NOMO-1 treated with dmso at 0.1 percent for 144 hours (cell line): ENCODE results near the gene SYNM.
A peak's percentile ranks its signal among the peaks of the same experiment; 100 is the strongest.
"Not testable (repeated sequence)": the region's sequence is repeated elsewhere in the genome, so short reads cannot be mapped to it uniquely, and the experiment has no call there.

Experiments used
- DNase-seq: peaks from one replicate; lab custom pipeline; 2025; ENCODE audit not compliant: unreplicated experiment; lab: John Stamatoyannopoulos, UW

Gene SYNM, protein sequence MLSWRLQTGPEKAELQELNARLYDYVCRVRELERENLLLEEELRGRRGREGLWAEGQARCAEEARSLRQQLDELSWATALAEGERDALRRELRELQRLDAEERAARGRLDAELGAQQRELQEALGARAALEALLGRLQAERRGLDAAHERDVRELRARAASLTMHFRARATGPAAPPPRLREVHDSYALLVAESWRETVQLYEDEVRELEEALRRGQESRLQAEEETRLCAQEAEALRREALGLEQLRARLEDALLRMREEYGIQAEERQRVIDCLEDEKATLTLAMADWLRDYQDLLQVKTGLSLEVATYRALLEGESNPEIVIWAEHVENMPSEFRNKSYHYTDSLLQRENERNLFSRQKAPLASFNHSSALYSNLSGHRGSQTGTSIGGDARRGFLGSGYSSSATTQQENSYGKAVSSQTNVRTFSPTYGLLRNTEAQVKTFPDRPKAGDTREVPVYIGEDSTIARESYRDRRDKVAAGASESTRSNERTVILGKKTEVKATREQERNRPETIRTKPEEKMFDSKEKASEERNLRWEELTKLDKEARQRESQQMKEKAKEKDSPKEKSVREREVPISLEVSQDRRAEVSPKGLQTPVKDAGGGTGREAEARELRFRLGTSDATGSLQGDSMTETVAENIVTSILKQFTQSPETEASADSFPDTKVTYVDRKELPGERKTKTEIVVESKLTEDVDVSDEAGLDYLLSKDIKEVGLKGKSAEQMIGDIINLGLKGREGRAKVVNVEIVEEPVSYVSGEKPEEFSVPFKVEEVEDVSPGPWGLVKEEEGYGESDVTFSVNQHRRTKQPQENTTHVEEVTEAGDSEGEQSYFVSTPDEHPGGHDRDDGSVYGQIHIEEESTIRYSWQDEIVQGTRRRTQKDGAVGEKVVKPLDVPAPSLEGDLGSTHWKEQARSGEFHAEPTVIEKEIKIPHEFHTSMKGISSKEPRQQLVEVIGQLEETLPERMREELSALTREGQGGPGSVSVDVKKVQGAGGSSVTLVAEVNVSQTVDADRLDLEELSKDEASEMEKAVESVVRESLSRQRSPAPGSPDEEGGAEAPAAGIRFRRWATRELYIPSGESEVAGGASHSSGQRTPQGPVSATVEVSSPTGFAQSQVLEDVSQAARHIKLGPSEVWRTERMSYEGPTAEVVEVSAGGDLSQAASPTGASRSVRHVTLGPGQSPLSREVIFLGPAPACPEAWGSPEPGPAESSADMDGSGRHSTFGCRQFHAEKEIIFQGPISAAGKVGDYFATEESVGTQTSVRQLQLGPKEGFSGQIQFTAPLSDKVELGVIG (N-terminal part only)

DNA sequence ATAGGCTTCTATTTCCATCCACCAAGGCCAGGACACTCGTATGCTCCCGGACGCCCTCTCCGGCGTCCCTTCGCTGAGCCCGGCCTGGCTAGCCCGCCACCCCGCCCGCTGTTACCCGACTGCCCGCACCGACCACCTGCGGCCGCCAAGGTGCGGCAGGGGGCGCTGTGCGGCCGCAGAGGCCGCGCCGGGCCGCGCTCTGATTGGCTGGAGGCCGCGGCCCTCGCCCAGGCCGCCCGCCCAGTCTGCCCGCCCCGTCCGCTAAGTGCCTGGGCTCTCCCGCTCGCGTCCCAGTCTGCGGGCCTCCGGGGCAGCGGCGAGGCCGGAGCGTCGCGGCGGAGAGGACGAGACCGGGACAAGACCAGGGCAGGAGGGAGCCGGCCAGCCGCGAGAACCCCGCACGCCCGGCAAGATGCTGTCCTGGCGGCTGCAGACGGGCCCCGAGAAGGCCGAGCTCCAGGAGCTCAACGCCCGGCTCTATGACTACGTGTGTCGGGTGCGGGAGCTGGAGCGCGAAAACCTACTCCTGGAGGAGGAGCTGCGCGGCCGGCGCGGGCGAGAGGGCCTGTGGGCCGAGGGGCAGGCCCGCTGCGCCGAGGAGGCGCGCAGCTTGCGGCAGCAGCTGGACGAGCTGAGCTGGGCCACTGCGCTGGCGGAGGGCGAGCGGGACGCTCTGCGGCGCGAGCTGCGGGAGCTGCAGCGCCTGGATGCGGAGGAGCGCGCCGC, at the start of gene SYNM:
TSS of gene SYNM (plus strand) at position 293 of the 726 bp plus-strand sequence. CDS start at position 413, 120 bp downstream.
- DNase-seq: no peak

DNA sequence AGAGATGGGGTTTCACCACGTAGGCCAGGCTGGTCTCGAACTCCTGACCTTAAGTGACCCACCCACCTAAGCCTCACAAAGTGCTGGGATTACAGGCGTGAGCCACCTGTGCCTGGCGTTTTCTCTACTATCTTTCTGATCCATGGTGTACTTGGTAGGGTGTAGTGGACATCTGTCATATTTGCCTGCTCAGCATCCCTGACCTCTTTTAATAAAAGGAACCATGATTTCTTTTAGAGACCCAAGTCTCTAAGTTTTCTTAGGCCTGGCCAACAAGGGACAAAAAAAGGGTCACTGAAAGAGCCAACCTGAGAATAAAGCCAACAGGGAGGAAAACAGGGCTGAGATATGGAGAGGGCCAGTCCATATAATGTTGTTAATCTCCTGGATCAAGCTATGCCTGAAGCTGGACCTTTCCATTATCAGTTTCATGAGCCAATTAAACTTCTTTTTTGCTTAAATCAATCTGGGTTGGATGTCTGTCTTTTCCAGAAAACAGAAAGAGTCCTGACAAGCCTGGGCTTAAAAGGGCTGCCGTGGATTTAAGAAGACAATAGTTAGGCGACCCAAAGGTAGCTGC, 49.2 kb upstream of the SYNM start:
- DNase-seq: no peak

DNA sequence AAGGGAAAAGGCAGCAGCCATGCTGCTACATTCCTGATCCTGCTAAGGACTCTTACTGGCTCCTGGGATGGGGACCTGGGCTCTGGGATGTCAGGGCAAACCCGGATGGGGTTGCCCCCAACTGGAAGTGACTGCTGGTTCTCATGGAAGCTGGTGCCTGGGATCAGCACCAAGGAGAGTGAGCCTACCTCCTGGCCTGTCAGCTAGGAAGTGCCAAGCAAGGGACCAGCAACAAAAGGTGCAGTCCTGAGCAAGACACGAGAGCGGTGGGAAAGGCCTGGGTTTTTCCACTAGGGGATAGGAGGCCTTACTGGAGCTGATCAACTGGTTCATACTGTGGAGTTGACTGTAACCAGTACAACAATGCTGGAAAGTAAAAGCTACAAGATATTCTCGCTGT, 47.9 kb upstream of the SYNM start:
- no peak for DNase-seq

DNA sequence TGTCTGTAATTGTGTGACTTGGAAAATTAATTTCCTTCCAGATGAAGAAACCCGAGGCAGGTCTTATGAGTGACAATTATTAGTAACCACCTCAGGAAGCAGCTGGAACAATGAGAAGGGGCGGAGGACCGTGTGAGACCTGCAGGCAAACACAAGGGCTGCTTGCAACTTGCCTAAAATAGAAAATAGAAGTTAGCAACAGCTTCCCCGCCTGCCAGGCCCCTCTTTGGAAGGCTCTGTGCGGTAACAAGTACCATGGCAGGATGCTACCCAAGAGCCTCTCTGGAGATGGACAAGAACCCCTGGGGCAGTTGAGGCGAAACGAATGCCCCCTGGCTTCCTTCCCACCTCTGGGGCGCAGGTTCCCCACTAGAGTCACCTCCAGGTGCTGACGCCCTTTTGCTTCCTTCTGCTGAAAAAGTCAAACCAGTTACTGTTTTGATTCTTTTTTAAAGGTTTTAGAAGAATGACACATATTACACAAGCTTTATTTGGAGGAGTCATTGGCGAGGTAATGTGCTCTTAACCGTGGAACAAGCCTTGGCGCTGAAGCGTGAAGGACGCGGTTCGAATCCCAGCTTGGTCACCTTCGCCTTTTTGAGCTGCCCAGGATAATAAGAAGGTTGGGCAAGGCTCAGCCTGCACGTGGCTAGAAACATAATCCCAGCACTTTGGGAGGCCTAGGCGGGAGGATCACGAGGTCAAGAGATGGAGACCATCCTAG, 47.0 kb upstream of the SYNM start:
- peak; percentile 59 for DNase-seq

DNA sequence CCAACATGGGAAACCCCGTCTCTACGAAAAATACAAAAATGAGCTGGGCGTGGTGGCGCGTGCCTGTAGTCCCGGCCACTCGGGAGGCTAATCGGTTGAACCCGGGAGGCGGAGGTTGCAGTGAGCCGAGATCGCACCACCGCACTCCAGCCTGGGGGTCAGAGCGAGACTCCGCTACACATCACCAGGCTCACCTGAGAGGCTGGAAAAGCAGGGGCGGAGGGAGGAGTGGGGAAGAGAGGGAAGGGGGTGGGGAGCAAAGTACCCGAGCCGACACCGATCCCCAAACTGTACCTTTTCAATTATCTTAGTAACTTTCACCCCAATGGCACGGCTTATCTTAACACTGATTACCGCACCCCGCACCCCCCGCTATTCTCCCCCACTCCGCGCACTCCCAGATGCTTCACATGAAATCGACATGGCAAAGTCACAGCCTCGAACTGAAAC, 46.4 kb upstream of the SYNM start:
- DNase-seq: no peak

DNA sequence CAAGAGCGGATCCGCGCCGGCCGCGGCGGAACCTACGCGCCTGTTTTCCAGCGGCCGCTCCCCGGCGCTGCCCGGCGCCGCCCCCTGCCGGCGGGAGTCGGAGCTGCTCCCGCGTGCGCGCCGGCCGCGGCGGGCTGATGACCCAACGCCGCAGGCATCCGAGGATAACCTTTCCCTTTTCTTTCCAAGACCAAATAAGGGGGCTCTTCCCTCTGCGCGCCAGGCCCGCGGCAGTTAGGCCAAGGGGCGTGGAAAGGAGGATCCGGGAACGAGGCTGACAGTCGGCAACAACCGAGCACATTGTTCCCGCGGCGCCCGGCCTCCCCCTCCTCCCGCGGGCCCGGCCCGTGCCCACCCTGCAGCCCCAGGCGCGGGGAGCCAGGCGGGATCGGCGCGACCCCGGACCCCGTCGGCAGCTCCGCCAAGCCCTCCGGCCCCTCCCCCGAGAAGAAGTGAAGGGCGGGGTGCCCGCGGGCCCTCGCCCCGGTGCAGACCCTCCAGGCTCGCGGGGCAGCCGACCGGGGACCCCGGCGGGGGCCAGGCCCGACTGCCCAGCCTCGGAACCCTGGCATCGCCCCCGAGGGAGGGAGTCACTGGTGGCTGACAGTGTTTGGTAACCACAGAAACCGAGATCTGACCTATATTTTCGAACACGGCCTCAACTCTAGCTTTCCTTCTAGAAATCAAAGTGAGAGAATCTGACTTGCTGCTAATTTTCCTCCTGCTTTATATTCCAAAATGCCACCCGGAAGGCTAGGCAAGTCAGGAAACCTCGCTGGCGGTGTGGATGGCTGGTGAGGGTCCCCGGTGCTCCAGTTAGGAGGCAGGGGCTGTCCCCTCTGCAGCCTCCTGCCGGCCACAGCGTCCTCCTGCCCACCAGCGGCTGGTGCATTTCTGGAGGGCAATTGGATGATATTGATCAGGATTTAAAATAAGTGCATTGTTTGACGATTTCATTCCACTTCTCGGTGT, 45.6 kb upstream of the SYNM start:
- peak; percentile 24 for DNase-seq

DNA sequence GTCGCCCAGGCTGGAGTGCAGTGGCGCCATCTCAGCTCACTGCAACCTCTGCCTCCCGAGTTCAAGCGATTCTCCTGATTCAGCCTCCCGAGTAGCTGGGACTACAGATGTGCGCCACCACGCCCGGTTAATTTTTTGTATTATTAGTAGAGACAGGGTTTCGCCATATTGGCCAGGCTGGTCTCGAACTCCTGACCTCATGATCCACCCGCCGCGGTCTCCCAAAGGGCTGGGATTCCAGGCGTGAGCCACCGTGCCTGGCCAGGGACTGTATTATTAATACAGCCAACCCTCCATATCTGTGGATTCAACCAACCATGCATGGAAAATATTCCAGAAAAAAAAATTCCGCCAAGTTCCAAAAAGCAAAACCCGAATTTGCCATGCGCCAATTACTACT, 44.7 kb upstream of the SYNM start:
- DNase-seq: not testable (repeated sequence)

DNA sequence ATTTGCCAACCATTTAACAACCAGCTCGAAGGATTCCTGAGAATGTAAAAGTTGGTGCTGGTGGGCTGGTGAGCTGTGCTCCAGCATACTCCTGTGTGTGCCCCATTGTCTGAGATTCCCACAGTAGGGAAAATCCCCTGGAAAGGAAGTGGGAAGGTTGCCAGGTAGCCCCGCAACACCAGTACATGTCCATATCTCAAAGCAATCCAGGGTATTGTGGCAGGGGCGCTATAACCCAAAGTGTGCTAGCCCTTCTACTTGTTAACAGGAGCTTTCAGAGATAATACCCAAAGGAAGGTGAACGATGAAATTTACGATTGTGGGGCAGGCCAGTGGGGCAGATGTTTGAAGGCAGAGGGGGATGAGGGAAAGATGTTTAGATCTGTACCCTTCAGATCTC, 42.7 kb upstream of the SYNM start:
- no peak for DNase-seq

DNA sequence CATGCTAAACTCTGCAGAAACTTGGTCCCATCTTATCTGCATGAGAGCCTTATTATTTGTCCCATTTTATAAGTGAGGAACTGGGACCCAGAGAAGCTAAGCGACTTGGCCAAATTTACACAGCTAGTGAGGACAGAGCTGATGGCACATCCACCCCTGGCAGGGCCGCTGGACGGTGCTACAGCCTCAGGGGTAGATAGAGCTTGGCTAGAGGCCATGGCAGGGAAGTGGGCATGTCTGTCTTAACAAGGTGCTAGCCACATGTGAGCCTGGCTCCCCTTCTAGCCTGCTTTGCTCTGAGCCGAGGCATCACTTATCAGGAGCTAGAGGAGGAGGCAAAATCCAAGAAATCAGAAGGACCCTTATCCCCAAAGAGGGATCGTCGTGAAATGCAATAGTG, 36.7 kb upstream of the SYNM start:
- DNase-seq: no peak

DNA sequence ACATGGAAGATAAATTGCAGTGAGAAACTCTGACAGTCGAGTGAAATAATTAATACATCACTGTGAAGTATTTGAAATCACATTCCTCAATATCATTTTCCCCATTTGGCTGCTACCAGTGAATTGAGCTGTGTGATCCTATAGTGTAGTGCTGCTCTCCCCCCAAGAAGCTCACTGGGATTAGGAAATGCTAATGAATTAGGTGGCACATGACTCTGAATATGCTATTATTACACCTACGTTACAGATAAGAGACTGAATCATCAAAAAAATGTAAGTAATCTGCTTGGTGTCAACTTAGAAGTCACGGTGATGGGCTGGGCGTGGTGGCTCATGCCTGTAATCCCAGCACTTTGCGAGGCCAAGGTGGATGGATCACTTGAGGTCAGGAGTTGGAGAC, 34.7 kb upstream of the SYNM start:
- no peak for DNase-seq

DNA sequence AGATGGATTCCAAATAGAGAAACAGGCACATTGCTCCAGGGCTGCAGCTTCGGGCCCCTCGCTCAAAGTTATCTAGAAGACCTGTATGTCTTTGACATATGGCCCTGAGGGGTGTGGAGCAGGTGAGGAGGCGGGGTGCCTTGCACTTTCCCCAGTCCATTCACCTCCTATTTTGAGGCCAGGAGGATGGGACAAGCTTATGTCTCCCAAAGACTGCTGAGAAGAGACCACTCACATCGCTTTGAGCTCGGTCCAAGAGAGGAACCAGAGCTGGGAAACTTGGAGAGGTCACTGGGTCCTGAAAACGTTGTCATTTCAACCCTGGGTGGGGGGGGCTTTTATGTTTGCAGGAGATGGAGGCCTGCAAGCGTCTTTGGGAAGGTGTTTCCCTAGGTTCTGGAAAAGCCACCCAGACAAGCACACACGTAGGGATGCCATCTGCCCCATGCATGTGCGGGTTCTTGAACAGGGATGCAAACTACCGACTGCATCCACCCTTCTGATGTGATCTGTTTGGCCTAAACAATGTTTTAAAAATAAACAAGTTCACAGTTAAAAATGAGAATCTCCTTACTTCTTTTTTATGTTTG, 33.7 kb upstream of the SYNM start:
- no peak for DNase-seq

DNA sequence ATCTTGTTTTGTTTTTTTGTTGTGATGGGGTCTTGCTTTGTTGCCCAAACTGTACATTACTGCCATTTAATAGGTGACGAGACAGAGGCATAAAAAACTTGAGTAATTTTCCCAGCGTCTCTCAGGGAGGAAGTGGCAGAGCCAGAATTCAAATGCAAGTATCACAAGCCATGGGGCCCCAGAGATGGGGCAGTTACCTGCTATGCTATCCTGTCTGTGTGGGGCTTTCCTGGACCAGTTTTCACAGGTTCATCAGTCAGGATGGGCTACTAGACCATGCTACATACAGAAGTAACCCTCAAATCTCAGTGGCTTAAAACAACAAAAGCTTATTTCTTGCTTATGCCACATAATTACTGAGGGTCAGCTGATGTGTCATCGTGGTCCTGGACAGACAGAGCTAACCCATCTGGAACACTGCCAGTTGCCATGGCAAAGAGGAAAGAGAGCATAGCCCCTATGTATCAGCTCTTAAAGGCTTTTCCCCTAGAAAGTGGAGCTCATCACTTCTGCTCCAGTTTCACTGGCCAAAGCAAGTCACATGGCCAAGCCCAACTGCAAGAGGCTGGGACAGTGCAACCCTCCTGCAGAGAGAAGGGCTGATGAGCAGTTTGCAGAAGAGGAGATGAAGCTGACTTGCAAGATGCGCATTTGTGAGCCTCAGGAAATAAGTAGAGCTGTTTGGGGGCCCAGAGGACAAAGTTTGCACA, 31.7 kb upstream of the SYNM start:
- DNase-seq: no peak

DNA sequence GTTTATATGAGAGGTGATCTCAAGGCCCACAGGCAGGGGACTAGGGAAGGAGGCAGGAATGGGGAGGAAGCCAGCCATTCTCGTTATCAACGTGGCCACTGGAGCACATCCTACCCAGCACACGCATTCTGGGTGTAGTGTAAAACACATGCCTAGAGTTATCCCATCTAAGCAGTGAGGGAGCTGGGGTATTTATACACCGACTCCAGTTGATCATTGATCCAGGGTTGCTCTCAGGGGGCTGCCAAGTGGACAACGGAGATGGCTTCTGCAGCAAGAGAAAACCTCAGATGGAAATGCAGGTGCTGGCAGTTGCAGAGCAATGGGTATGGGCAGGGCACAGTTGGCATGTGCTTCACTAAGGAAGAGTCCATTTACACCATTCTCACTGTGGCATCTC, 30.4 kb upstream of the SYNM start:
- DNase-seq: no peak

DNA sequence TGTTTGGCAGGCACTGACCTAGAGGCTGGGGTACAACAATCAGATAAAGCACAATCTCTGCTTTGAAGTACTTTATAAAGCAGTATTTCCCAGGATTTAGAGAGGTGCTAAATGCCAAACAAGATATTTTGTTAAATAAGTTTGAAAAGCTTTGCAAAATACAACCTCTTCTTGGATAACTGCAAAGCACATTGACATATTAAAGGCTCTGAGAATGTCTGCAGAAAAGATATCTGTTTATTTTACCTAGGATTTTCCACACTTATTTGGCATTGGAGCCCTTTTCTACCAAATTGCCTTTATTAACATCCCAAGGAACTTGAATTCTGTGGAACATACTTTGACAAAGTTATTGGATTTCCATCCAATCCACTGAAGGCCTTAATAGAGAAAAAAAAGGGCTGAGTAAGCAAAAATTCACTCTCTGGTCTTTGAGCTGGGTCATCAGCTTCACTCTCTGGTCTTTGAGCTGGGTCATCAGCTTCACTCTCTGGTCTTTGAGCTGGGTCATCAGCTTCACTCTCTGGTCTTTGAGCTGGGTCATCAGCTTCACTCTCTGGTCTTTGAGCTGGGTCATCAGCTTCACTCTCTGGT, 29.7 kb upstream of the SYNM start:
- DNase-seq: not testable (repeated sequence)

DNA sequence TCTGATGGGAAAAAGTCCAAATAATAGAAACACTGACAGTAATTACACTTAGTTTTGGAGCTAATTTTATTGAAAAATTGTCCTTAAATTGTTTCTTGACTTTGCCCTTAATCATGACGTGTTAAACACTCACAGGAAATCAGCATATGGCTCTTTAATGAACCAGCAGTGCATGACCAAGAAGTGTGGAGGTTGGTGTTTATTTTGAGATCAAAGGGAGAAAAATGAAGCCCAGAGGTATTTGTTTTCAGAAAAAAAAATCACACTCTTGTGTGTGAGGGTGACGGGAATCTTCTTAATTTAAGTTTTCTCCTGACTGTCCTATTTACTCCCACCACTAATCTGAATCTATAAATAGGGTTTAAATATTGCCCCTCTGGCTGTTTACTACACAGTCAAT, 28.8 kb upstream of the SYNM start:
- DNase-seq: no peak

DNA sequence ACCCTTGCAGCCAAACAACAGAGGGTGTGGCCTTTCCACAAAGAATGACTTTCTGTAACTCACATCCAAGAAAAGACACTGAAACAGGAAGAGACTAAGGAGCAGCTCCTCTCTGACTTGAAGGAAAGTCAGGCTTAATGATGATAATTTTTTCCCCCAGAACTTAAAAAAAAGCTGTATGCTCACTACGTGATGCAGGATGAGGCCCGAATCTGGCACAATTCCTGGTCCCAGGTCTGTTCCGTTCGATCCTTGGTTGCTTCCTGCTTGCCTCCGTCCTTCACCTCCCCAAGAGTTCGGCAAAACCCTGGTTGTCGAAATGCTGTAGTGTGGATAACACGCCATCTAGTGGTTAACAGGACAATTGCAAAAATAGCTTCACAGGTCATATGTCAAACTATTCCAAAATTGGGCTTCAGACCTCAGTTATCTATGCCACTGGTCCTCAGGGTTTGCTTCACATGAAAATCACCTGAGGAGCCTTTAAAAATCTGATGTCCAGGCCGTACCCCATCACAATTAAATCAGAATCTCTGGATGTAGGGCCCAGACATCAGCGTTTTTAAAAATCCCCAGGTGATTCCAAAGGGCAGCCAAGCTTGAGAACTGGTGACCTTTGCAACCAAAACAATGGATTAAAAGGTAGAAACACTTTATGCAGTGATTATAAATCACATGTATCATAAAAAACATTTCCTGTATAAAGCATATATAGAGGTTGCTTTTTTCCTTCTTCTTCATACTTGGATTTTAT, 28.1 kb upstream of the SYNM start:
- DNase-seq: peak; percentile 32
